Mucosa of stomach (tissue), 1 donor: ENCODE data around the gene RET.

ENCODE experiments used
- H3K27me3 ChIP-seq: one replicate; pipeline ENCODE4 v1.7.0; 2013; ENCODE audit warnings: mild to moderate bottlenecking, low read length; ENCODE audit not compliant: control insufficient read depth, insufficient read depth
- H3K36me3 ChIP-seq: one replicate; pipeline ENCODE4 v1.7.0; 2013; ENCODE audit warnings: low read length; ENCODE audit not compliant: control insufficient read depth, insufficient read depth
- H3K4me1 ChIP-seq: one replicate; pipeline ENCODE4 v1.7.0; 2013; ENCODE audit warnings: mild to moderate bottlenecking, low read length; ENCODE audit not compliant: control insufficient read depth, insufficient read depth
- H3K4me3 ChIP-seq: one replicate; pipeline ENCODE4 v1.7.0; 2013; ENCODE audit warnings: low read length
- H3K9ac ChIP-seq: one replicate; pipeline ENCODE4 v1.7.0; 2013; ENCODE audit warnings: mild to moderate bottlenecking, low read length, moderate library complexity
- H3K9me3 ChIP-seq: one replicate; pipeline ENCODE4 v1.7.0; 2013; ENCODE audit warnings: mild to moderate bottlenecking, low read length, moderate library complexity; ENCODE audit not compliant: control insufficient read depth
- donor health status: Pancreatic carcinoma.

The RET gene

DNA sequence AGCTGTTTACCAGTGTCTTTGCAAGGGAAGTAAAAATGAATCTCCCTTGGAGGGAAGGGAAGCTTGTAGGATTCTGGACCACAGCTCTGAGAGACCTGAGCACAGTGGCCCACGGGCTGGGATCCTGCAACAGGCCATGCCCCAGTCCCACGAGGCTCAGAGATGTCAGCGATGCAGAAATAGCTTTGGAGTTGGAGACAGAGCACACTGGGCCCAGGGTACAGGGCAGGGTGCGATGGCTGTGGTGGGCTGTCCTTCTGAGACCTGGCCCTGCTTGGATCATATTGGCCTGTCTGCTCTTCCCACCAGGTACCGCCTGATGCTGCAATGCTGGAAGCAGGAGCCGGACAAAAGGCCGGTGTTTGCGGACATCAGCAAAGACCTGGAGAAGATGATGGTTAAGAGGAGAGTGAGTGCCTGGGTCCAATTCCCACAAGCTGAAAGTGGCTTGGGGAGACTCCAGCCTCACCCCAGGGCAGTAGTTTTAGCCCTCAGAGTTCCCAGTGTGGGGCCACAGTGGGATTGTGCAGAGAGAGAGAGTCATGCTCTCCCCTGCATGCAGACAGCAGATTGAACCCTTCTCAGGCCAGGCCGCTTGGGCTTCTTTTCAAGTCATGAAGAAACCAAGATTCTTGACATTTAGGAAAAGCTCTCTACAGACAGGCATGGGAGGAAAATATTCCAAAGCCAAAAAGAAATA, 47.9 kb downstream of the RET start:
- no peaks in the 10 kb centered on the region for H3K9me3 ChIP-seq
- no peak overlapping the region for H3K9ac ChIP-seq
- no peaks in the 10 kb centered on the region for H3K4me1 ChIP-seq
- no peaks in the 10 kb centered on the region for H3K36me3 ChIP-seq
- H3K27me3 ChIP-seq: no peaks in the 10 kb centered on the region
- no peak overlapping the region for H3K4me3 ChIP-seq

DNA sequence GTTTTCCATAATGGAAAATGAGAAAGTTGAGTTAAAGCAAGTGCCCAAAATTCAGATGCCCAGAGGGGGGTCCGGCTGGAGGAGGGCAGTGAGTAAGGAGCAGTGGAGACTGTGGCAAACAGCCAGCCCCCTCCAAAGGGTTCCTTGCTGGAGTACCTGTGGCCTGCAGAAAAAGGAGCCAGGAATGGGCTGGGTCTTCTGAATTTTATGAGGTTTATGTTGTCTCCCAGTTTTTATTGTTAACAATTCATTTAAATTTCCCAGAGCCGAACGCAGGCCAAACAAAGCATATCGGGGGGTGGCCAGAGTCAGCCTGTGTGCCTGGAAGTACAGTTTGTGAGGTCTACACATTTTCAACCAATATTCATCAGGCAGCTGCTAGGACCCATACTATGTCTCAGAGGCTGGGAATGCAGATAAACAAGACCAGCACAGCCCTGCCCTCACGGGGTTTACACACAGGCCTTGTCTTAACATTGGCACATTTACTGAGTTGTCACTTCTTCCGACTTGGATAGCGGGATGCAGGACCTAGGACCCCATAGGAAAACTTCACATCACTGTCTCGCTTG, 48.5 kb downstream of the RET start:
- no peaks in the 10 kb centered on the region for H3K4me1 ChIP-seq
- H3K9ac ChIP-seq: no peak overlapping the region
- no peaks in the 10 kb centered on the region for H3K36me3 ChIP-seq
- H3K4me3 ChIP-seq: no peak overlapping the region
- H3K9me3 ChIP-seq: no peaks in the 10 kb centered on the region
- H3K27me3 ChIP-seq: no peaks in the 10 kb centered on the region

DNA sequence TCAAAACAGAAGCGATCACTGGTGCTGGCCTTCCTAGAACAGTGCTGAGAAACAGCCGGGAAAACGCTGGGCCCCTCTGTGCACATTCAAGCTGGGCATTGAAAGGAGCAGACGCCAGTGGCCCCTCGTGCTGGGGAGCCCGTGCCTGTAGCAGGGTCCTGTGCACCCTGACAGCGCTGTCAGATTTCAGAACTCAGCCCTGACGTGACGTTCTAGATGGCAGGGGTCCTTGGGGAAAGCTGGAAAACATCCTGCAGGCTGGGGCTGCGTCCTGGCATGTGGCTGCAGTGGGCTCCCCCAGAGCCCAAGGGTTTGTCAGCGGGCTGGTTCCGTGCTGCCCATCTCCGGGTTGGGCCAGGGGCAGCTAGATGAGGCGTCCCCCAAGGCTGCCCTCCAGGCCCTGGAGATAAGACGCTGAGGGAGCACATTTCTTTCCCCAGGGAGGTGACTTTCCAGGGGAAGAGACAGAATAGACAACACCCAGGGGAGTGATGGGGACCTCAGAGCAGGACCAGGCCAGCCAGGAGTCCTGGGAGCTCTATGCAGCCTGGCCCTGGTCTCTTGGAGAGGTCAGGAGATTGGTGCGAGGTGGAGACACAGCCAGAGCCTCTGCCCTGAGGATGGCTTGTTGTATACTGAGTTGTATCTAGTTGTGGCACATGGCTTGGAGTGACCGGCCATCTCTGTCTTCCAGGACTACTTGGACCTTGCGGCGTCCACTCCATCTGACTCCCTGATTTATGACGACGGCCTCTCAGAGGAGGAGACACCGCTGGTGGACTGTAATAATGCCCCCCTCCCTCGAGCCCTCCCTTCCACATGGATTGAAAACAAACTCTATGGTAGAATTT, 49.2 kb downstream of the RET start:
- Histone ChIP-seq H3K36me3 (no peaks in the 10 kb centered on the region), H3K4me1 (no peaks in the 10 kb centered on the region), H3K27me3 (no peaks in the 10 kb centered on the region), H3K9ac (no peak overlapping the region), H3K9me3 (no peaks in the 10 kb centered on the region), H3K4me3 (no peak overlapping the region)

DNA sequence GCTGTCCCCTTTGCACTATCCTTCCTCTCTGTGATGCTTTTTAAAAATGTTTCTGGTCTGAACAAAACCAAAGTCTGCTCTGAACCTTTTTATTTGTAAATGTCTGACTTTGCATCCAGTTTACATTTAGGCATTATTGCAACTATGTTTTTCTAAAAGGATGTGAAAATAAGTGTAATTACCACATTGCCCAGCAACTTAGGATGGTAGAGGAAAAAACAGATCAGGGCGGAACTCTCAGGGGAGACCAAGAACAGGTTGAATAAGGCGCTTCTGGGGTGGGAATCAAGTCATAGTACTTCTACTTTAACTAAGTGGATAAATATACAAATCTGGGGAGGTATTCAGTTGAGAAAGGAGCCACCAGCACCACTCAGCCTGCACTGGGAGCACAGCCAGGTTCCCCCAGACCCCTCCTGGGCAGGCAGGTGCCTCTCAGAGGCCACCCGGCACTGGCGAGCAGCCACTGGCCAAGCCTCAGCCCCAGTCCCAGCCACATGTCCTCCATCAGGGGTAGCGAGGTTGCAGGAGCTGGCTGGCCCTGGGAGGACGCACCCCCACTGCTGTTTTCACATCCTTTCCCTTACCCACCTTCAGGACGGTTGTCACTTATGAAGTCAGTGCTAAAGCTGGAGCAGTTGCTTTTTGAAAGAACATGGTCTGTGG, 50.0 kb downstream of the RET start:
- Histone ChIP-seq H3K9ac (no peak overlapping the region), H3K4me1 (no peaks in the 10 kb centered on the region), H3K9me3 (no peaks in the 10 kb centered on the region), H3K36me3 (no peaks in the 10 kb centered on the region), H3K27me3 (no peaks in the 10 kb centered on the region), H3K4me3 (no peak overlapping the region)

DNA sequence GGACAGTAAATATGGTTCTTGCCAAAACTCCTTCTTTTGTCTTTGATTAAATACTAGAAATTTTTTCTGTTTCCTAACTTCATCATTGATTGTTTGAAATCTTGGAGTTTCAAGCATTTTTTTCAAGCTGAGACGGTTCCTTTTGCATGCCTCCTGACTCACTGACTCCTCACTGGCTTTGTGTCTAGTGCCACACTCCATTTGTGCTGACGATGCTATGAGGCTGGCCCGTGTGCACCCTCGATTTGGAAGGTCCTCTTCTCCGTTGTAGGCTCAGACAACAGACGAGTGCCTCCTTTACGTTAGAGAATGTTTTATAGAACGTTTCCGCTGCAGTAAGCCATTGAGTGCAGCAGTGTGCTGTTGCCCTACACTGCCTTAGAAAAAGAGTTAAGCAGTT, 50.6 kb downstream of the RET start:
- no peaks in the 10 kb centered on the region for H3K4me1 ChIP-seq
- no peaks in the 10 kb centered on the region for H3K9me3 ChIP-seq
- H3K36me3 ChIP-seq: no peaks in the 10 kb centered on the region
- H3K4me3 ChIP-seq: no peak overlapping the region
- H3K27me3 ChIP-seq: no peaks in the 10 kb centered on the region
- H3K9ac ChIP-seq: no peak overlapping the region

DNA sequence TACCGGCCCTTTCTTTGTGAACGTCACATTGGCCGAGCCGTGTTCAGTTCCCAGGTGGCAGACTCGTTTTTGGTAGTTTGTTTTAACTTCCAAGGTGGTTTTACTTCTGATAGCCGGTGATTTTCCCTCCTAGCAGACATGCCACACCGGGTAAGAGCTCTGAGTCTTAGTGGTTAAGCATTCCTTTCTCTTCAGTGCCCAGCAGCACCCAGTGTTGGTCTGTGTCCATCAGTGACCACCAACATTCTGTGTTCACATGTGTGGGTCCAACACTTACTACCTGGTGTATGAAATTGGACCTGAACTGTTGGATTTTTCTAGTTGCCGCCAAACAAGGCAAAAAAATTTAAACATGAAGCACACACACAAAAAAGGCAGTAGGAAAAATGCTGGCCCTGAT, 51.5 kb downstream of the RET start:
- Histone ChIP-seq H3K4me3 (no peak overlapping the region), H3K27me3 (no peaks in the 10 kb centered on the region), H3K9ac (no peak overlapping the region), H3K36me3 (no peaks in the 10 kb centered on the region), H3K4me1 (no peaks in the 10 kb centered on the region), H3K9me3 (no peaks in the 10 kb centered on the region)

DNA sequence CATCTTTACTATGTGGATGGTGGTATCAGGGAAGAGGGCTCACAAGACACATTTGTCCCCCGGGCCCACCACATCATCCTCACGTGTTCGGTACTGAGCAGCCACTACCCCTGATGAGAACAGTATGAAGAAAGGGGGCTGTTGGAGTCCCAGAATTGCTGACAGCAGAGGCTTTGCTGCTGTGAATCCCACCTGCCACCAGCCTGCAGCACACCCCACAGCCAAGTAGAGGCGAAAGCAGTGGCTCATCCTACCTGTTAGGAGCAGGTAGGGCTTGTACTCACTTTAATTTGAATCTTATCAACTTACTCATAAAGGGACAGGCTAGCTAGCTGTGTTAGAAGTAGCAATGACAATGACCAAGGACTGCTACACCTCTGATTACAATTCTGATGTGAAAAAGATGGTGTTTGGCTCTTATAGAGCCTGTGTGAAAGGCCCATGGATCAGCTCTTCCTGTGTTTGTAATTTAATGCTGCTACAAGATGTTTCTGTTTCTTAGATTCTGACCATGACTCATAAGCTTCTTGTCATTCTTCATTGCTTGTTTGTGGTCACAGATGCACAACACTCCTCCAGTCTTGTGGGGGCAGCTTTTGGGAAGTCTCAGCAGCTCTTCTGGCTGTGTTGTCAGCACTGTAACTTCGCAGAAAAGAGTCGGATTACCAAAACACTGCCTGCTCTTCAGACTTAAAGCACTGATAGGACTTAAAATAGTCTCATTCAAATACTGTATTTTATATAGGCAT, 52.3 kb downstream of the RET start:
- Histone ChIP-seq H3K9ac (no peak overlapping the region), H3K4me3 (no peak overlapping the region), H3K36me3 (no peaks in the 10 kb centered on the region), H3K9me3 (no peaks in the 10 kb centered on the region), H3K4me1 (no peaks in the 10 kb centered on the region), H3K27me3 (no peaks in the 10 kb centered on the region)

DNA sequence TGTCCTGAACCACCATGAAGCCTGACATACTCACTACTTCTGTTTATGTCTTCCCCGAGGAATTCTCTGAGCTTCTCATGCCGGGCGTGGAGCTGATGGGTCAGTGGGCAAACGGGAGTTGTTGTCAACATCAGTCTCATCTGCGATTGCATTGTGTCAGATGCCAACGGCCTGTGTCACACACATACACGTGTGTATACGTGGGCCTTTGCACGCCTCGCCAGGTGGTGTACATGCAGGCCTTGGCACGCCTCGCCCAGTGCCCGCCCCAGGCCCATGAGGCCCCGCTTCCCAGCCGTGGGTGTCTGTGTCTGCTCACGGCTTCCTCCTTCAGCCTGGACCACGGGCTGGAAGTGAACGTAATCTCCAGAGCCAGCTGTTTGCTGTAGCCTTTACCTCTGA, 53.9 kb downstream of the RET start:
- H3K4me1 ChIP-seq: no peaks in the 10 kb centered on the region
- H3K36me3 ChIP-seq: no peaks in the 10 kb centered on the region
- no peaks in the 10 kb centered on the region for H3K27me3 ChIP-seq
- H3K9ac ChIP-seq: no peak overlapping the region
- H3K9me3 ChIP-seq: no peaks in the 10 kb centered on the region
- H3K4me3 ChIP-seq: no peak overlapping the region

DNA sequence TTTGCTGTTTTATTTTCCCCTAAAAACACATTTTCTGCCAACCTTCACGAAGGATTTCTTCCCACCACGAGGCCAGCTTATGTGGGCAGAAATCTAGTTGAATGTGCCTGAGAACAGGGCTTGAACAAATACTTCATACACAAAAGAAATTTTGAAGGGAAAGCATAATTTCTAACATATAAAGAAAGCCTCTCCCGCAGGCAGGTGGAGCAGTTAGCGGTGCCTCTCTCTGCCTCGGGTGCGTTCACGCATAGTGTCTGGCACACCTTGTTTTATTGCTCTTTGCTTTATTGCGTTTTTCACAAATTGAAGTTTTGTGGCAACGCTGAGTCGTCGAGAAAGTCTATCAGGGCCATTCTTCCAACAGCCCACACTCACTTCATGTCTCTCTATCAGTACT, 54.4 kb downstream of the RET start:
- no peaks in the 10 kb centered on the region for H3K27me3 ChIP-seq
- no peaks in the 10 kb centered on the region for H3K4me1 ChIP-seq
- H3K4me3 ChIP-seq: no peak overlapping the region
- no peak overlapping the region for H3K9ac ChIP-seq
- H3K9me3 ChIP-seq: no peaks in the 10 kb centered on the region
- no peaks in the 10 kb centered on the region for H3K36me3 ChIP-seq

DNA sequence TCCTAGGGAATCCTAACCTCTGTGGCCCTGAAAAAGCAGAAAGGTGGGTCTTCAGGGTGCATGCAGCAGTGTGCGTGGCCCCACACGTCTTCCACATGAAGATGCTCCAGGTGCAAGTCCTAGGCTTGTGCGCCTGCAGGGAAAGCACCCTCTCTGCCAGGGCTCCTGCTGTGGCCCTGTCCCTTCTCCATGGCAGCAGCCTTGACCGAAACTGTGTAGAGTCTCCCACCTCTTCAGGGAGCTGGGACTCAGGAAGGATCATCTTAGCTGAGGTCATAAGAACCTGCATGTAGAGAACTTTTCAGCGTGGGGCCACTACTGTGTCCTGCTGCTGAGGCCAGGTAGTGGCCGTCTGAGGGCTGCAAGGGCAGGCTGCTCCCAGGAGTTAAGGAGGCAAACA, 55.0 kb downstream of the RET start:
- Histone ChIP-seq H3K4me3 (no peak overlapping the region), H3K27me3 (no peaks in the 10 kb centered on the region), H3K9me3 (no peaks in the 10 kb centered on the region), H3K4me1 (no peaks in the 10 kb centered on the region), H3K9ac (no peak overlapping the region), H3K36me3 (no peaks in the 10 kb centered on the region)

DNA sequence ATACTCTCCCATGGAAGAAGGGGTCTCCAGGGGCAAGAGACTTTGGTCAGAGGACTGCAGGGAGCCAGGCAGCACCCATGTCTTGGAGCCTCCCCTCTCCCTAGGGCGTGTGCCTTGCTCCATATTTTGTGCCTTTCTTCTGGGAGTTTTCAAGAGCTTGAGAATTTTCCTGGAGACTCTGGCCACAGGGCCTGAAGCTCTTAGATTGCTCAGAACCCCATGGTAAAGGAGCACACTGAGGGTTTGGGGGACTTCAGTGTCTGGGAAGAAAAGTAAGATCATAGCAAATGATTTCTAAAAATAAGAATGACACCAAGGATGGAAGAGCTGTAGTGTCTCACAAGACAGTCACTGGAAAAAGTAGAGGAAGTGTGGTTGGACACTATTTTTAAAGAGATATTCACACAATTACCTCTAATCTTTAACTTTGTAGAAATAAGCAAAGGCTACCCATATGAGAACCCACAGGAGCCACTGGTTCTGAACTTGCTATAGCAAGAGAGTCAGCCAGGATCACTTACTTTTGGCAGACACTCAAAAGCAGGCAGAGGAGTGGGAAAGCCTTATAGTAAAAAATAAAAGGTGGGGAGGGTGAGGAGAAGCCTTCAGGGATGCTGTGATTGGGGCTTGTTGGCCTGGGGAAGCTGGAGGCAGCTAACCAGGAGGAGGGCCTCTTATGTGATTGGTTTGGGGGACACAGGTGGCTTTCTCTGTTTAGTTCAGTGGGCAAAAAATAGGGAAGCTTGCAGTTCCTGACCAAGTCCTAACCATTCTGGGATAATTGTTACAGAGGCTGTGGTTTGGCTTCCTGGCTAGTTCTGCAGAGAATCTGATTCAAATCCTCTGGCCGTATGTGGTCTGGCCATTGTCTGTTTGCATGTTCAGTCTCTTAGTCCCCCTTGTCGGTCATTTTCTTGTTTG, 56.3 kb downstream of the RET start:
- Histone ChIP-seq H3K27me3 (no peaks in the 10 kb centered on the region), H3K36me3 (no peaks in the 10 kb centered on the region), H3K9ac (no peak overlapping the region), H3K4me3 (no peak overlapping the region), H3K4me1 (no peaks in the 10 kb centered on the region), H3K9me3 (no peaks in the 10 kb centered on the region)
